ENCODE data around the gene TMEM131. TPM values are rescaled to one million over a fixed set of nuclear protein-coding genes. Genes with fewer than 3 reads are reported as not detected.
A peak's percentile ranks its signal among the peaks of the same experiment; 100 is the strongest.

TMEM131 gene
- total RNA-seq, 1 donor from 2014 or later: 28.9 TPM

DNA sequence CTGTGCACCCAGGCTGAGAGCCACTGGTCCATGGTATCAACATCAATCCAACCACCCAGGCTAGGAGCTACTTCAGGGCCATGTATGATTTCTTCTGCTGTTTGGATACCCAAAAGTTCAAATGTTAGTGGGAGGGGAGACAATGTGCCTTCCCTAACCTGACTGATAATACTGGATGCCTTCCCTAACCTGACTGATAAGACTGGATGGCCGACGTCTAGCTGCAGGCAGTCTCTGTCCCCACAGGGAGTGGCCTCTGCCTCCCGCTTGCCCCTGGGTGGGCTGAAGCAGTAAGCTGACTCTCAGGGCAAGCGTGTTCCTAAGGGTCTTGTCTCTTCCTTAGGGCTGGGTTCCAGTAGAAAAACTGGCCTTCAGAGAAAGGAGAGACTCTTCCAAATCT lies 216.6 kb downstream of the TMEM131 start:
- intact Hi-C loops (cut with micrococcal nuclease): no loop called here
- DNase-seq: no peak
- Histone ChIP-seq H3K27ac (replicated peaks) (no peak overlapping the region), H3K4me1 (peaks cover 6% of the 10 kb centered on the region), H3K9me3 (replicated peaks) (no peaks in the 10 kb centered on the region), H3K36me3 (peaks cover 33% of the 10 kb centered on the region), H3K27me3 (ENCODE audit: low read depth) (no peaks in the 10 kb centered on the region), H3K4me3 (no peak overlapping the region)
- TF ChIP-seq, protein P1, sequence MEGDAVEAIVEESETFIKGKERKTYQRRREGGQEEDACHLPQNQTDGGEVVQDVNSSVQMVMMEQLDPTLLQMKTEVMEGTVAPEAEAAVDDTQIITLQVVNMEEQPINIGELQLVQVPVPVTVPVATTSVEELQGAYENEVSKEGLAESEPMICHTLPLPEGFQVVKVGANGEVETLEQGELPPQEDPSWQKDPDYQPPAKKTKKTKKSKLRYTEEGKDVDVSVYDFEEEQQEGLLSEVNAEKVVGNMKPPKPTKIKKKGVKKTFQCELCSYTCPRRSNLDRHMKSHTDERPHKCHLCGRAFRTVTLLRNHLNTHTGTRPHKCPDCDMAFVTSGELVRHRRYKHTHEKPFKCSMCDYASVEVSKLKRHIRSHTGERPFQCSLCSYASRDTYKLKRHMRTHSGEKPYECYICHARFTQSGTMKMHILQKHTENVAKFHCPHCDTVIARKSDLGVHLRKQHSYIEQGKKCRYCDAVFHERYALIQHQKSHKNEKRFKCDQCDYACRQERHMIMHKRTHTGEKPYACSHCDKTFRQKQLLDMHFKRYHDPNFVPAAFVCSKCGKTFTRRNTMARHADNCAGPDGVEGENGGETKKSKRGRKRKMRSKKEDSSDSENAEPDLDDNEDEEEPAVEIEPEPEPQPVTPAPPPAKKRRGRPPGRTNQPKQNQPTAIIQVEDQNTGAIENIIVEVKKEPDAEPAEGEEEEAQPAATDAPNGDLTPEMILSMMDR (IDR thresholded peaks at IDR 0.05; ENCODE audit: borderline replicate concordance): no peak

DNA sequence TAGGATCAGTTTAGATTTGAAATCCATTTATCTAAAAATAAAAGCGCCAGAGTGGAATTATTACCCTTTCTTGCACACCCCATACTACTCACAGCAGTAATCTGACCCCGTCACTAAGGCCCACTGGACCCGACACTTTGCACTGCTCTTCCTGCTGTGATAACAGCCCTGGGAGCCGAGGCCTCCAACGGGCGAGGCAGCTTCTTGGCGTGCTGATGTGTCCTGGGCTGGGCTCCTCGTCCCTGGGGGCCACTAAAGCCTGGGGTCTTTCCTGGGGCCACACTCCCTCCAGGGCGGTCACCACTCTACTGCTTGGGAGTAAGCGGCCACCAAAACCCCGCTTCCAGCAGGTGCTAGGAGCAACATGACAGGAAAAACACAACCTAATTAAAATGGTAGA lies 220.7 kb downstream of the TMEM131 start:
- Histone ChIP-seq H3K27ac (replicated peaks) (no peak overlapping the region), H3K4me1 (peaks cover 2% of the 10 kb centered on the region), H3K36me3 (peaks cover 57% of the 10 kb centered on the region), H3K4me3 (no peak overlapping the region), H3K27me3 (ENCODE audit: low read depth) (no peaks in the 10 kb centered on the region), H3K9me3 (replicated peaks) (no peaks in the 10 kb centered on the region)
- intact Hi-C loops (cut with micrococcal nuclease): no loop called here
- TF ChIP-seq, protein P1 (IDR thresholded peaks at IDR 0.05; ENCODE audit: borderline replicate concordance): no peak
- no peak for DNase-seq

DNA sequence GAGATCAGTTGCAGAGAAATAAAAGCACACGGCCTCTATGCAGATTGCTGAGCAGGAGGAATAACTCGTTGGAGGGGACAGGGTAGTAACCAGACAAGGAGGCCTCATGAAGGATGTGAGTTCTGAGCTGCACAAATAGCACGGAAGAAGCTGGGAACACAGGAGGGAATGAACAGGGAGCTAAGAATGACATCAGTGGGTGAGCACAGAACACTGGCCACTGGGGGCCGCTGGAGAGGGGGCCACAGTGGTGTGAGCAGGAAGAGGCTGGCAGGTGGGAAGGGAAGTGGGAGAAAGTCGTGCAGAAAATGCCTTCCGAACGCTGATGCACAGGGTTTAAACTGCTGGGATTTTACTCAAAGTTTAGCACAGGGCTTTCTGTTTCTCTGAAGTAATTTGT lies 221.3 kb downstream of the TMEM131 start:
- TF ChIP-seq, protein P1 (IDR thresholded peaks at IDR 0.05; ENCODE audit: borderline replicate concordance): peak; percentile 28
- Histone ChIP-seq H3K9me3 (replicated peaks) (no peaks in the 10 kb centered on the region), H3K27me3 (ENCODE audit: low read depth) (no peaks in the 10 kb centered on the region), H3K4me3 (no peak overlapping the region), H3K36me3 (peaks cover 56% of the 10 kb centered on the region), H3K27ac (replicated peaks) (no peak overlapping the region), H3K4me1 (peaks cover 9% of the 10 kb centered on the region)
- intact Hi-C loops (cut with micrococcal nuclease): no loop called here
- DNase-seq: no peak

DNA sequence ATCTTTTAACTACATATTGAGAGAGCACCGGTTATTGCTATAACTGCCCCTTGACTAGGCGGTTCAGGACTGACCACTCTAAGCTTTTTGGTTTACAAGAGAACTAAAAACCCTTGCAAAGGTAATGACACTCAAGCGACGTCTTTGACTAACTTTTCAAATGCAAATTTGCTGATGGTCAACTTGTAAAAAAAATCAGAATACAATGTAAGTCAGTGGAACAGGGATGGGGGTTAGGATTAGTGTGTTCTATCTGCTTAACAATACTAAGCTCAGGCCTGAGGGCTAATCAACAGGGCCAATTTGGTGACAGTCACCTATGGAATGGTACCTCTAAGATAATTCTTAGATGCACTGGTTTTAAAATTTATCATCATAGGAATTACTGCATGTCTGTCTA lies 225.3 kb downstream of the TMEM131 start:
- H3K27ac ChIP-seq (replicated peaks): no peak overlapping the region
- intact Hi-C loops (cut with micrococcal nuclease): no loop called here
- no peak overlapping the region for H3K4me3 ChIP-seq
- H3K27me3 ChIP-seq (ENCODE audit: low read depth): no peaks in the 10 kb centered on the region
- peaks cover 45% of the 10 kb centered on the region for H3K36me3 ChIP-seq
- H3K4me1 ChIP-seq: peaks cover 47% of the 10 kb centered on the region
- TF ChIP-seq, protein P1 (IDR thresholded peaks at IDR 0.05; ENCODE audit: borderline replicate concordance): no peak
- no peaks in the 10 kb centered on the region for H3K9me3 ChIP-seq (replicated peaks)
- DNase-seq: no peak

DNA sequence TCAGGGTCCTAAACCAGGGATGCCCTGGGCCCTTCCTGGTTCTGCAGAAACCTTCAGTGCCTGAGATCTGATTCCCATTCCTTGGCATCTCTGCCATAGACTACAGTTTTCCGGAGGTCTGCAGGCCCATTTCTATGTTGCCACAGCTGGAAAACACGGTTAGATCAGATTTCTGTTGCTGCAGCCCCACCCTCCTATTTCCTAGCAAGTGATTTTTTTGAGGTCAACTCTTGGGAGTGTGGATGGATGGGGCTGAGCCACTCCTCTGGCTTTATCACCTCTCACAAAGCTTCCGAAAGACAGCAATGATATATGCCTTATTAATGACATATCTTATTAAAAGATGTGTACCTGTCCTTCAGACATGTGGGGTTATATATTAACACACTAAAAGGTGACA lies 226.0 kb downstream of the TMEM131 start:
- H3K4me1 ChIP-seq: peaks cover 54% of the 10 kb centered on the region
- no peak for DNase-seq
- intact Hi-C loops (cut with micrococcal nuclease): no loop called here
- H3K27ac ChIP-seq (replicated peaks): peak overlapping the region; percentile 36
- H3K4me3 ChIP-seq: no peak overlapping the region
- TF ChIP-seq, protein P1 (IDR thresholded peaks at IDR 0.05; ENCODE audit: borderline replicate concordance): no peak
- no peaks in the 10 kb centered on the region for H3K27me3 ChIP-seq (ENCODE audit: low read depth)
- no peaks in the 10 kb centered on the region for H3K9me3 ChIP-seq (replicated peaks)
- peaks cover 45% of the 10 kb centered on the region for H3K36me3 ChIP-seq

DNA sequence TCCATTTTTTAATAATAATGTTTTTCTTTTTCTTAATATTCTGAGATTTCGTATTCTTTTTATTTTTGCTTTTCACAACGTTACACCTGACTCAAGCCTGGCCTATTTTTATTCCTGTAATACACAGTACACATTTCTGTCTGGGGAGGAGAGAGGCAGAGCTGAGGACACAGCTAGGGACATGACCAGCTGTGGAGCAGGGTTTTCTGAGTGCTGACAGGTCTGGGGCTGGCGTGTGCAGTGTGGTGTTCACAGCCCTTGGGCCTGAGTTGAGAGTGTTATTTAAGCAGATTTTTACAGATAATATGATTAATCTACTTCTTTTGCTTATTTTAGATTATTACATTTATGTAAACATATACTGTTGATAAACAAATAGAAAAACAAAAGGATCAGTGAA lies 226.4 kb downstream of the TMEM131 start:
- TF ChIP-seq, protein P1 (IDR thresholded peaks at IDR 0.05; ENCODE audit: borderline replicate concordance): no peak
- H3K4me3 ChIP-seq: no peak overlapping the region
- H3K9me3 ChIP-seq (replicated peaks): no peaks in the 10 kb centered on the region
- peak overlapping the region; percentile 36 for H3K27ac ChIP-seq (replicated peaks)
- peaks cover 58% of the 10 kb centered on the region for H3K4me1 ChIP-seq
- intact Hi-C loops (cut with micrococcal nuclease): no loop called here
- peaks cover 45% of the 10 kb centered on the region for H3K36me3 ChIP-seq
- DNase-seq: no peak
- H3K27me3 ChIP-seq (ENCODE audit: low read depth): no peaks in the 10 kb centered on the region

All from left ventricle myocardium inferior (tissue), 1 donor.